ENCODE results near the gene SLIT3.

SLIT3 gene

DNA sequence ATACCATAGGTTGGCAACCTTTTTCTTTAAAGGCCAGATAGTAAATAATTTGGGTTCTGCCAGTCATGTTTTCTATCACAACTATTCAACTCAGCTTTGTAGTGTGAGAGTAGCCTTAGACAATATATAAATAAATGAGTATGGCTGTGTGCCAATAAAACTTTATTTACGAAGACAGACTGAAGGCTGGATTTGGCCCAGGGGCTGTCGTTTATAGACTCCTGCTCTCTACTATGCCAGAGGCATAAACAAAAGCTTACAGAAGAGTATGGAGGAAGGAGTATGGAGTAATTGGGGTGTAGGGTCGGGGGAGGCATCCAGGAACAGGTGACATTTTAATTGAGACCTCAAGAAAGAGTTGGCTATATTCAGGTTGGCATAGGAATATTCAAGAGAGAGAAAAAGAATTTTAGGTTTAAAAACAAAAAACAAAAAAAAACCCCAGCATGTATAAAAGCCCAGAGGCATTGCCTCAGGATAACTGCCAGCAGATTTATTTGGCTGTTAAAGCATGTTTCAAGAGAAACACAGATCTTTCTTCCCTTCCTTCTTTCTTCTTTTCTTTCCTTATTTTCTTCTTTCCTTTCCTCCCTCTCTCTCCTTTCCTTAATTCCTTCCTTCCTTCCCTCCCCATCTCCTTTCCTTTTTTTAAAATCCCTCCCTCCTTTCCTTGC is 39.9 kb downstream of the SLIT3 start:
- no peak for DNase-seq

DNA sequence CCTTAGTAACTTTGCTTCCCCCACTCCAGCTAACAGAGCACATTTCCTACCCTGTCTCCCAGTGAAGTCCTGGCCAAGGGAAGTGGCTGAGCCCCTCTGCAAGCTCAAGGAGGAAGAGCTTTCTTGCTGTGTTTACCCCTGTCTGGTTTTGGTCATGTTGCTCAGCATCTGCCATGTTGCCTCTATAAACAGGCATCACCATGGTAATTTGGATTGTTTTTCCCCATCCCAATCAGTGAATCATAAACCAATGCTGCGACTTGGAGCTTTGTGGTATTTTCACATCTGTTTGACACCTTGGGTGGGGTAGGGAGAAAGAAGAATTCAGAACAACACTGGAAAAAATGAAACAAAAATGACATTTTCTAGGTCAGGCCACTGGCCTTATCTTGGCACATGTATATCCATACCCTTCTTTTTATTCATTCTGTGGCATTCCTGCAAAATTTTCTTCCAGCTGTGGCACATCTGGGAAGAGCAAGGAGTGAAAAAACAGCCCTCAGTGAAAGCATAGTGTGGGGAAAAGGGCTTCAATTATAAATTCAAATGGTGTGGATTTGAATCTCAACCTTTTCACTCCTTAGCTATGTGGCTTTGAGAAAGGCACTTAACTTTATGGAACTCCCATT is 42.5 kb downstream of the SLIT3 start:
- DNase-seq: no peak

DNA sequence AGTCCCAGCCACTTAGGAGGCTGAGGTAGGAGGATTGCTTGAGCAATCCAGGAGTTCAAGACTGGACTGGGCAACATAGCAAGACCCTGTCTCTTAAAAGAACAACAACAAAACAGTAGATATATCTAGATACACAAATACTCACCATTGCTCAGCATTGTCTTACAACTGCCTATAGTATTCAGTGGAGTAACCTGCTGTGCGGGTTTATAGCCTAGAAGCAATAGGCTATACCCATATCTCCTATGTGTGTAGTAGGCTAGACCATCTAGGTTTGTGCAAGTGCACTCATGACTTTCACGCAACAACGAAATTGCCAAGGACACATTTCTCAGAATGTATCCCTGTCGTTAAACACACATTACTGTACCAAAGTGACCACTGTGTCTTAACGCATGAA is 44.7 kb downstream of the SLIT3 start:
- DNase-seq: no peak

DNA sequence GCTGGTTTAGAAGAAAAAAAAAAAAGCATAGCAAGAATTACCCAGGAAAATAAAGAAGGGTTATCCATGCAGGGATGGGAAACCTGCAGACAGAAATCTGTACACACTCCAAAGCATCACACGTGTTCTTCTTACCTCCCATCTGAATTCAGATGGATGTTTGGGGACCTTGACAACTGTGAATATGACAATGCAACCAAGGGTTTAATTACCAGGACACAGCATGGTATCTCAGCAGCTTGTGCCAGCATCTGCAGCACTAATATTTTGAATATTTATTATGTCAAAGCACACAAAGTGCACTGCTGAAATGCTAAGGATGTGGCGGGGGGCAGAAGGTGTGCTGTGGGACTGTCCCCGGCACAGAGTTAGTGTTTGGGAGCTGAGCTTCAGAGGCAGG is 47.9 kb downstream of the SLIT3 start:
- DNase-seq: no peak

DNA sequence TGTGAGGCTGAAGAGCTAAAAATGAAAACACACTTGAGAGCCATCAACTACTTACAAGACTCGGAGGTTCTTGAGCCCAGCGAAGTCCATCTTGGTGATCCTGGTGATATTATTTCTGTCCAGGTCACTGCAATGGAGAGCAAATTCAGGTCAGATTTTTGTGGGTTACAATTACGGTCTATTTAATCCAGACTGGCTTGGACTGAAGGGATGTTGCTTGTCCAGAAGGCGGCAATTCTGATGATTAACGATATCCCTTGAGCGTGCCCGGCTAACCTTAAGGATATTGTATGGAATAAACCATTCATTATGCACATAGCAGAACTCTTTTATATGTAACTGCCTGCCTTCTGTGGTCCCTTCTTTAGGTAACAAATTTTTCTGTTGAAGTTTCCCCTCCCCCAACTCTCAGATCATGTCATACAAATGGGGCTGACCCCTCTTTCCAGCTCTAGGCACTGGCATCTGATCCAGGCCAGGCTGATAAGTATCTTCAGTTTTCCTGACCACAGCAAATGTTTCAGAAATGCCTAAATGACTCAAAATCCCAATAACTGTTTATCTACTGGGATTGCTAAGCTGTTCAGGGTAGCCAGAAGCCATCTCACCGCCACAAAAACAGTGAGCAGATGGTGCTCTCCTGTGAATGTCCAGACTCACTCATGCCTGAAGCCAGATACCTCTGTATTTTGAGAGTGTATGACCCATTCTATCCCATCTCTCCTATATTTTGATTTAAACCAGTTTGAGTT is 49.4 kb downstream of the SLIT3 start:
- no peak for DNase-seq

DNA sequence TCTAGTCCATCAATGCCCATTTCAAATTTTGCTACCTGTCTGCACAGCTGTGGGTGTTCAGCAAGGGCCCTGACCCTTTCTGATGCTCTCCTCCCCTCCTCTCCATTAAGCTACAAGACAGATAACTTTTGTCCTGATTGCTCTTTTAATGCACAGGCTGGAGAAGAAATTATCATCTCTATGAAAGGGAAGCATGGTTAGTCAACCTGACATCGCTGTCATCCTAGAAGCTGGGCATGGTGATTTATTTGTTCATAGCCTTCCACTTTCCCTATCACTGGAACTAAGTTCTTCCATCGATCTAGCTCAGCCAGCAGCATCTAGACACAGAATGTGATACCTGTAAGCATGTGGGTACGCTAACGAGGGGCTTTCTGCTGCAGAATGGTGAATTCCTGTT is 50.1 kb downstream of the SLIT3 start:
- DNase-seq: no peak

DNA sequence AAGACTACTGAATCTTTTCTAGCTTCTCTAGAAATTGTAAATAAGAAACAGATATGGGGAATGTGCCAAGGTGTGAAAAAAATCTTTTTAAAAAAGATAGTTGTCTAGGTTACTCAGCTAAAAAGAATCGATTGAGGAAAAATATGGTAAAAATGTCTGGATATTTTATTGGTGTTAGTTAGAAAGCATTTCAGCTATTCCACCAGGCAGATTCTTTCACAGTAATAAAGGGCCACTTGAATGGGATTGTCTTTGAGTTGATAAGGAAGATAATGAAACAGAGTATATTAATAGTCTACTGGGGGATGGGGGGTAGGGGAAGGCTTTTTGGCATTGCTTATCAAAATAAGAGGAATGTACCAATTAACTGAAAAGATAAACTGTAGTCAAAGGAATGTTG is 51.9 kb downstream of the SLIT3 start:
- DNase-seq: no peak

DNA sequence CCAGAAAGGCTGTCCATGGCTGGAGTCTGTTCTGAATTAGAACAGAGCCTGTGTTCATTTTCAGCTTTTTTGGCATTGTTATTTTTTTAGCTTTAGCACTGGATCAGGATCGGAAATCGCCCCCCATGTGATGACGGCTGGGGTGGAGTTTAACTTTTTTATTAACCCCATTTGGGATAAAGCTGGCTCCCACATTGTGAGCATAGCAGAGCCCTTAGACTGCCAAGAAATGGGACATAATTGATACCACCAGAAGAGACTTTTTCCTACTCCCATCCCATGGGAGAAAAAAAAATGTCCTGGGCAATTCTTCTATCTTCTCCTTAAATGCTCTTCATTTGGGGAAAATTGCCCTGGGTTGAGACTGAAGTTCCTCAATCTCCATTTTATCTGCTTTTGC is 52.4 kb downstream of the SLIT3 start:
- DNase-seq: no peak

DNA sequence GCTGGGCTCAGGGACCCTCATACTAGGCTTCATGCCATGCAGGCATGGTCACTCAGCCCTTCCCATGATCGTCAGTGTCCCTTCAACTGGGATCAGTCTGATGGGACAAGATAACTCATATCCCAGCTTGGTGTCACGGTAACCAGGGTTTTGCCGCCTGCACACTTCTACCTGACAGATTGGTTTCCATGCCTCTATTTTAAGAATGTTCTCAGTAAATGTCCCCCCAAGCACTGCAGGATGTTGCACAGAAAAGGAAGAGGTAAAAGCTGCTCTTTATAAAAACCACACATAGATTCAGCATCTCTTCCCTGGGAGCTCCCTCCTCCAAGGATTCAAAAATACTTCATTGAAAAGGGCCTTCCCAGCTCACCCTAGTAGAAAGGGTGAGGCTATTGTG is 56.1 kb downstream of the SLIT3 start:
- no peak for DNase-seq

DNA sequence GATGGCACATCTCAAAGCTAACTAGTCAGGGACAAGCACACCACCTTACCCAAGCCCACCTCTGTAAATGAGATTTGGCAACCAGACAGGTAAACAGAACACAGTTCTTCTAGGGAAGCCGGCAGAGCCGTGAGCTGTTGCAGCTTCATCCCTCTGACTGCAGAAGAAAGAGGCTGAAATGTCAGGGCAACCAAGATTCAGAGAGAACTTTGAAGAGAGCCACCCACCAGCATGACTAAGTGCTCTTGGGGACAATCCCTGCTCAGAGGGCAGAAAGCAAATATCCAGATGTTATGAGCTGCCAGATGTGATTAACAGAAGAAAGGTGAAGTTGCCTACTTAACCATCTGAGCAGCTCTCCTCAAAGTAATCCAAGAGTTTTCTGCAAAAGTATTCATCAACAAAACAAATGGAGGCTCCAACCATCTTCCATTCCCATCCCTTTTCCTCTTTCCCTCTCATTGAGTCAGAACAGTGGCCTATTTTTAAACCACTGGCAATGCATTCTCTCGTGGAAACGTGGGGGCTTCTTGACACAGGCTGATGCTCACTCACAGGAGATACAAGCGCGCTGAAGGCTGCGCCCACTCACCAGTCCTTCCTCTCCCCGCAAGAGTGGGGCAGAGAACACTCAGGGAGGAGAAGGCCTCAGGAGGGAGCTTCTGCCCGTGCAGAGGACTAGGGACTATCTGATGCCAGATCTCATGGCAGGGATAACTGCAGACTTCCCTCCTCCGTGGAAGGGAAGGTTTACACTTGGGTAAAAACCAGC is 57.1 kb downstream of the SLIT3 start:
- no peak for DNase-seq

DNA sequence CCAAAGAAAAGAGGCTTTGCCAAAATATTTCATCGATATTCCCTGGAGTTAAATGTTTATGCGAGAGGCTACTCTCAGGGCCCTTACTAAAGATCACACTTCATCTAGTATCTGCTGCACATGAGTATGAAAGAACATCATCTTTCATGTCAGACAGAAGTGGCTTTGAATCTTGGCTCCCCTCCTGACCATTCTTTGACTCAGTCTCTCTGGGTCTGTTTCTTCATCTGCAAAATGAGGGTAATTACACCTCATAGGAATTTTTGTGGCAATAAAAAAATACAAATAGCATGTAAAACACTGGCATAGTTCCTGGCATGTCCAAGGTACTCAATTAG is 58.1 kb downstream of the SLIT3 start:
- no peak for DNase-seq

DNA sequence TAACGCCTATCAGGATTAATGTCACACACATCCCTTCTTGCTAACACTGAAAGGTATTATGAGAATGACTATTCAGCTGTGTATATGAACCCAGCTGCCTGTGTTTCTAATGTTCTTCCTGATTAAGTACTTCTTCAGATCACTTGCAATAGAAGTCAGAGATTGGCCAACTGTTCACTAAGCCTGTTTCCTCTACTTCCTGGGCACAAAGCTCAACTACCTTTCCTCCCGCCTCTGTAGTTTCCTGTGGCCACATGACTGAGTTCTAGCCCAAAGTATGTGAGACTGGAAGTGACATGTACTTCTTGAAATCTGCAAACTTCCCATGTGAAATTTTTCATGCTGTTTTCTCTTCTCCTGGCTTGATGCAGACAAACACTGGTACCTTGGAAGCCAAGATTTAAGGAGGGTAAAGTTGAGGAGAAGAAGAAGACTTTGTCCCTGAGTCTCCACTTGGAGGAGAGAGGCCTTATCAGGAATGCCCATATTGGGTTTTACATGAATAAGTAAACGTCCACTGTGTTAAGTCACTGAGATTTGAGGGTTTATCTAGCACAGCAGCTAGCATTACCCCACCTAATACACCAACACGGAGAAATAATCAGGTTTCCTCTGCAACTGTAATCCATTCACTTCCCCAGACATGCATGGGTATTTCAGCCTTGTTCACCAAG is 58.6 kb downstream of the SLIT3 start:
- DNase-seq: no peak

DNA sequence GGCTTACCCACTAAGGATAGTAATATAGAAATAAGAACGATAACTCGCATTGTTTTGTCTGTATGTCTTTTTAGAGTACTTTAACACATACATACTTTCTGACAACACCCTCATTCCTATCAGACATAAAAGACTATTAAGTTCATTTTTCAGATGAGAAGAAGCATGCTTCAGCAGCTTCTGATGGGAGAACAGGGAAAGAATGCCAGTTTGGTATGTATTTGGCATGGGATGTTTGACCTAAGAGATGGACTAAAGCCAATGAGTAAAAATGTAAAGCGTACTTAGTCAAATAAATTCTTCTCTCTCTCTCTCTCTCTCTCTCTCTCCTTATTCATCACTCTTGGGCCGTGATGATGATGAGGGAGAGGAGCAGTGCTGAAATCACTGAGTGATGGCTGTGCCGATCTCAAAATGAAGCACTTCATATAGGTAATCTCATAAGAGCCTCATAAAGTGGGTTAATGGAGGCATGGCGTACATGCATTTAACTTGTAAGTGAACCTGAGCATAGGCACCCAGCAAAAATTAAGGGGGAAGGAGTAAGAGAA is 71.5 kb downstream of the SLIT3 start:
- DNase-seq: no peak

DNA sequence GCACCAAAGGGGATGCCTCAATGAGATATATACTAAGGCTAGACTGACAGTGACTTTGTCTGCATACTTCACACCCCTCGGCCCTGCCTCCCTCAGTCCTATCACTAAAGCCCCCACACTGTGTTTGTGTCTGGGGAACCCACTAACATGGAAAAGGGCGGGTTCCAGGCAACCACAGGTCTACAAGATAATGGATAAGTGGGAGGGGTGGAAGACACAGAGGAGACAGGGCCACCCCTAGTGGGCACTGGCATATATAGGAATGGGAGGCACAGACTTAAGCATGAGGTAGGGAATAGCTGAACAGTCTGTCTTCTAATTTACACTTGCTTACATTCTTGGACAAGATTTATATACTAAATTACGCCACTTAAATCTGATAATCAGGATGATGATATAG is 74.0 kb downstream of the SLIT3 start:
- DNase-seq: no peak

DNA sequence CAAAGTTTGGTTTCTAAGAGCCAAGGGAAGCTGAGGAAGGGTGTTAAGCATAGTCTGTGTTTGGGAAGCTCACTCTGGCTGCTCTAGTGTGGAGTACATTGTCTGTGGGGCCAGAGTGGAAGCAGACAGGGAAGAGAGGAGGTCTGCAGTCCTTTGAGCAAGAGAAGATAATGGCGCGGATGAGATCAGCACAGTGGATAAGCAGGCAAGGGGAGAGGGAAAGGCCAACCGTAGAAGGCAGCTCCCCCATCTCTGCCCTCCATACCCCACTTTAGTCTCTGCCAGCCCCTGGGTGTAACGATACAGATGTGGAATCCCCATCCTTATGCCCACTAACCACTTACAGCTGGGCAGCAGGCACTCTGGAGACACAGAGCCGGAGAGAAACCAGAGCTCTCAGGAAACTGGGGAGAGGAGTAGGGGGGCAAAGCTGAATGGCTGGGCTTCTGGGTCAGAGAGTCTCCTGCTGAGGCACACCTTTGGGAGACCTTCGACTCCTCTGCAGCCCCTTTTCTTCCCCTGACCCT is 75.0 kb downstream of the SLIT3 start:
- DNase-seq: no peak

DNA sequence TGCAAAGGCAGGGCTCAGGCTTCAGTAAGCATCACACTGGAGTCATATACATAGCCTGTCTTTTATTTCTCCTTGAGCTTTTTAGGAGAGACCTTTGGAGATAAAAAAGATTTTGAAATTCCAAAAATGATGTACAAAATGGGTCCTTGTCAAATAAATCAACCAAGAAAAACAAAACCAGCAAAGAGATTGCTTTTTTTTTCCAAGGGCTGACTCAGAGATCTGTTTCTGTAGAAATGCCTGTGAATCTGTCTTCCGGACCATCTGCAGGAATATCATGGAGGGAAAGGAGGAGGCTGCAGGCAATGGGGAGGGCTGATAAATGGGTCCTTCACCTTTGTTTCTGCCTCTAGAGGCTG is 77.4 kb downstream of the SLIT3 start:
- no peak for DNase-seq

DNA sequence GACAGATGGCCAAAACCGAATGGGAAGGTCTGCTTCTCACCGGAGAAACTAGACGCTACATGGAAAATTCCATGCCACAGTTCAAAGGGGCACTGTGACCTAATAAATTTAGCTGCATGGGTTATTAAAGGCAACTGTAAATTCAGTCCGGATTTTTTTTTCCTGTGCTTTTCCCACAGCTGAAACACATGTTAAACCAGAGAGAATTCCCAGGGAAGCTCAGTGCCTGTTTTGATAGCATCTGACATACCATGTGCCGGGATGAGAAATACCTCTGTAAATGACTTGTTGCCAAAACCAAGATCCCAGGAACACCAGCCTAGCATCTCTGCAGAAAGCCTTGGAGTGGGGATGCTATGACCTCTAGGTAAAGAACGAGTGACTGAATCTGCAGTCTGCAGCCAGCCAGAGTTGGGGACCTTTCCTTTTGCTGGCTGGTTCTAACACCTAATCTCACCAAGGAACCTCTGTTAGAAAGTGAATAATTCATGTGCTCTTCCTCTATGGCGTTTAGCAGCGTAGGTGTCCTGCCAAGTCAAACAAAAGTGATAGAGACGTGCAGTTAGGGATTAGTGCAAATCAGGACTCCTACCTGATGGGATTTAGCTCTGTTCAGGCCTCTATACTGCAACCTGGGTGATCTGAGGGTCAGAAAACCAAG is 77.9 kb downstream of the SLIT3 start:
- no peak for DNase-seq

DNA sequence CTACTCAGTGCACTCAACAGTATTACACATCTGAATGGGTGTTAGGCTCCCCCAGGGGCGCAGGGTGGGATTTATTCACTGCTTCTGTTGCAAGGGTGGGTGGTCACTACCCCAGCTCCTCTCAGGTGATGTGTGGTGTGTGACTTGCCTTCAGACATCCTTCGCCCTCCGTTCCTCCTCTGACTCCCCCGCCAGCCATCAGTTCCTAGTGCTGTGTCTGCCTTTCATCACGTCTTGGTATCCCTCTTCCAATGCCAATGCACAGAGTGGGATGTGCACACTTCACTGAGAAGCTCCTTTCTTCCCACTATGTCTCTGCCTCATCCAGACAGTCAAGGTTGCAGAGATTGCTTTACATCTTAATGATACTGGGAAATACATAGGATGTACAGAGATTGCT is 79.4 kb downstream of the SLIT3 start:
- no peak for DNase-seq

DNA sequence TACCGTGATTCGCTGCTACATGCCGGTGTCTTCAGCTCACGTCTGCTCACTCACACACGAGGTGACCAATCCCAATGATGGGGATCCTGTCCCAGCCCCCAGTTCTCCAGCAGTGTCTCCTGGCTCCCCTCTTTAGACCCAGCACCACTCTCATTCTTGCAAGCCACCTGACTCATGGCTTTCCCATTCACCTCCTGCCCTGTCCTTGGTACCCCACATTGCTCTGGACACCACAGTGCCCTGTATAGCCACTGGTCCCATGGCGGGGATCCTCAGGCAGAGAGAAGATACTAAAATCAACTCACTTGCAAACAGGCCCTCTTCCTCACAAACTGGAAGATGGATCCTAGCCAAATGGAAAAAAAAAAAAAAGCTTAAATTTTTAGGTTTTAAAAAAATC is 81.0 kb downstream of the SLIT3 start:
- no peak for DNase-seq

DNA sequence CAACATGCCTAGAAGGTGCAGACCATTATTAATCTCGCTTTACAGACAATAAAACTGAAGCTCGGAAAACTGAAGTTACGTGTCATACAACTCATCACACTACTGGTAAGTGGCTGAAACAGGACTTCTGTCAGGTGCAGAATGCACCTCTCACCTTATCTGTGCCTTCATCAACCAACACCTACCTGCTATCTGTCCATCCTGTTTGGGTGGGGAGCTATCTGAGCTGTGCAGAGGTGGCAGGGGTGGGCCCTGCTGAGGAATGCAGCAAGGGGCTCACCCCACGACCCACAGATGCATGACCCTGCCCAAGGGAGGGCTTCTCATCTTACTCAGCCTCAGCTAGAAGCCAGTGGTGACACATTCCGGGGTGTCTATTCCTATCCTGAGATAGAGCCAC is 81.6 kb downstream of the SLIT3 start:
- no peak for DNase-seq

DNA sequence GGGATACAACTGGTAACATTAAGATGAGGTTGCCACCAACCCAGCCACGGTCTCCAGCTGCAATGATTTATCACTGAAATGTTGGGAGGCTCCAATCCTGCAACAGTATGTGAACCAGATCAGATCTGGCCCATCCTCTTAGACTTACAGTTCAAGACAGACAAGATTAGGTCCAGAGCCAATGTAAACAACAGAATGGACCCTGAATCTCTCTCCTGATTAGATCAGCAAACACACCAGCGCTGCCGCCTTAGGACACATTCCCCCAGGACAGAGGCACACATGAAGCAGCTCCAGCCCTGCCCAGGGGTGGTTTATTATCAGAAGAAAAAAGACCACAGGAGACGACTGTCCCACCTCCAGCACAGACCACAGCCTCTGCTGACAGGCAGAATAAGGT is 82.1 kb downstream of the SLIT3 start:
- DNase-seq: no peak

DNA sequence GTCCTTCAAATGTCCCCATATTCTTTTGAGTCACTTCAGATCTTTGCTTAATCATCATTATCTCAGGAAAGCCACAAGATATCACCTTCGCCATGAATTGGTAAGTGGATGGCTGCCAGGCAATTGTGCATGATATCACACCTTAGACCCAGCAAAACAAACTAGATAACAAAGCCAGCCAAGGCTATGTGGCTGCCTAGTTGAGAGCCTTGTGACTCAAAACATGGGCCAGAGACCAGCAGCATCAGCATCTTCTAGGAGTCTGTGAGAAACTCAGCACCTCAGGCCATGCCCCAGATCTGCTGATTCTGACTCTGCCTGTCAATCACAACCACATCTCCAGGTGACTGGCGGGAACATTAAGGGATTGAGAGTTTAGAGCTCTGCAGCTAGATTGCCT is 82.8 kb downstream of the SLIT3 start:
- DNase-seq: no peak

Measured in activated CD4-positive, alpha-beta T cell treated with anti-CD3 and anti-CD28 coated beads for 4 hours (primary cell).